DLD1 (cell line): ENCODE data around the gene CFAP119.
"Not testable (repeated sequence)": the region's sequence is repeated elsewhere in the genome, so short reads cannot be mapped to it uniquely, and the experiment has no call there.

Source experiments
- in situ Hi-C: cut with HindIII; loops from 2 replicates; pipeline ENCODE4 v1.10.0; 2017; ENCODE audit warnings: low sequenced_read_pairs

CFAP119 gene

DNA sequence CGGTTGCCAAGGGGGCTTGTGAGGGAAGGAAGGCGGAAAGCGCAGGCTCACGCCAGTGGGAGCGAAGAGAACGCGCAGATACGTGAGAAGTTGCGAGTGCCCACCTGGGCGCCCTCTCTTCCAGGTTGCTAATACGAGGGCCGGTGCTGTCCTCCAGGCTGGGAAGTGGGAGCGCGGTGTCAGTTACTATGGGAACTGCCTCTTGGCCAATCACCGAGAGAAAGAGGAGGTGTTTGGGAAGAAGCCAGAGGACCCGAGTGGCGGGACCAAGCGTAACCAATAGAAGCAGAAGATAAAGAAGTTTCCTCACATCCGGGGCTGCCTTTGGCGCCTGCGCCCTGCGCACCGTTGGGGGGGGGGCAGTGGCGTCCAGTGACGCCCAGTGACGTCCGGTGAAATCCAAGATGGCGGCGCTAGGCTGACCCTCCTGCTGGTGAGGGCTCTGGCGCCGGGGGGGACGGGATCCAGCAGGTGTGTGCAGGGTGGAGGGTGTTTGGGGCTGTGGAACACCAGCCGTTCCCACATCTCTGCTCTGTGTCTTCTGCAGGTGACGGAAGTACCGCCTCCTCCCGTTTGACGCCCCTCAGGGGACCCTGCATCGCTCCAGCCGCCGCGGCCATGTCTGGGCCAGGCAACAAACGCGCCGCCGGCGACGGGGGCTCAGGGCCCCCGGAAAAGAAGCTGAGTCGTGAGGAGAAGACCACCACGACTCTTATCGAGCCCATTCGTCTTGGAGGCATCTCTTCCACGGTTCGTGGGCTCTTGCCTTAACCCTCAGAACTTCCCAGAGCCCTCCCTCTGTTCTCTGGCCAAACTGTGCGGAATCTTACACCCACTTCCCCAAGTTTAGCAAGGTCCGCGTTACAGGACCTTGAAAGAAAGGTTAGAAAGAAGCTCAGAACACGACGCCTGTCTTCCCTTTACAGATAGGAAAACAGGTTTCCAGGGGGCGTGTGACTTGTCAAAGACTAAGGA, at the start of gene CFAP119, which contains the start of gene RNF40:
TSS of gene CFAP119 (minus strand) at position 135 of the 975 bp plus-strand sequence. CDS start 314 bp downstream, outside the sequence.
TSS of gene RNF40 (plus strand) at position 395 of the 975 bp plus-strand sequence. CDS start at position 619, 224 bp downstream.
- in situ Hi-C loops, result no loop called here

DNA sequence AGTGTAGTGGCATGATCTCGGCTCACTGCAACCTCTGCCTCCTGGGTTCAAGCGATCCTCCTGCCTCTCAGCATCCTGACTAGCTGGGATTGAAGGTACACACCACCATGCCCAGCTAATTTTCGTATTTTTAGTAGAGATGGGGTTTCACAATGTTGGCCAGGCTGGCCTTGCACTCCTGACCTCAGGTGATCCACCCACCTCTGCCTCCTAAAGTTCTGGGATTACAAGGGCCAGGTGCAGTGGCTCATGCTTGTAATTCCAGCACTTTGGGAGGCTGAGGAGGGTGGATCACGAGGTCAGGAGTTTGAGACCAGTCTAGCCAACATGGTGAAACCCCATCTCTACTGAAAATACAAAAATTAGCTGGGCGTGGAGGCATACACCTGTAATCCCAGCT, 47.8 kb upstream of the CFAP119 start:
- in situ Hi-C loops, result not testable (repeated sequence)

DNA sequence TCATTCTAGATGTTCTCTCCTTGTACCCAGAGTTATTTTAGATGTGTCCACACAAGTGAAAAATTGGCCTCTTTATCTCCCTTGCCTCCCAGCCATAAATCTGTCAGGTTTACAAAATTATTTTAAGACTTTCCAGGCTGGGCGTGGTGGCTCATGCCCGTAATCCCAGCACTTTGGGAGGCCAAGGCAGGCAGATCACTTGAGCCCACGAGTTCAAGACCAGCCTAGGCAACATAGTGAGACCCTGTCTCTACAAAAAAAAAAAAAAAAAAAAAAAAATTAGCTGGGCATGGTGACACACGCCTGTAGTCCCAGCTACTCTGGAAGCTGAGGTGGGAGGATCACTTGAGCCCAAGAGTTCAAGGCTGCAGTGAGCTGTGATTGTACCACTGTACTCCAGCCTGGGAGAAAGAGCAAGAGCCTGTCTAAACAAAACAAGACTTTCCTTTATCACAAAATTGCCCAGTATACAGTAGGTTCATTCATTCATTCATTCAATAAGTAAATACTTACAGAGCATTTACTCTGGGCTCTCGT, 47.1 kb upstream of the CFAP119 start:
- in situ Hi-C loops, result not testable (repeated sequence)

DNA sequence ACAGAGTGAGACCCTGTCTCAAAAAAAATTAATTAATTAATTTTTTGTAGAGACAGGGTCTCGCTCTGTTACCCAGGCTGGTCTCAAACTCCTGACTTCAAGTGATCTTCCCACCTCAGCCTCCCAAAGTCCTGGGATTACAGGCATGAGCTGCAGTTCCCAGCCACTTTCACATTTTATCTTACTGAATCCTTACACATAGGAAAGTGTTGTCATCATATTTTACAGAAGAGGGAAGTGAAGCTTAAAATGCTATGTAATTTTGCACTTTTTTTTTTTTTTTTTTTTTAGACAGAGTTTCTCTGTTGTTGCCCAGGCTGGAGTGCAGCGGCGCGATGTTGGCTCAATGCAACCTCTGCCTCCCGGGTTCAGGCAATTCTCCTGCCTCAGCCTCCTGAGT, 46.3 kb upstream of the CFAP119 start:
- in situ Hi-C loops, result no loop called here

DNA sequence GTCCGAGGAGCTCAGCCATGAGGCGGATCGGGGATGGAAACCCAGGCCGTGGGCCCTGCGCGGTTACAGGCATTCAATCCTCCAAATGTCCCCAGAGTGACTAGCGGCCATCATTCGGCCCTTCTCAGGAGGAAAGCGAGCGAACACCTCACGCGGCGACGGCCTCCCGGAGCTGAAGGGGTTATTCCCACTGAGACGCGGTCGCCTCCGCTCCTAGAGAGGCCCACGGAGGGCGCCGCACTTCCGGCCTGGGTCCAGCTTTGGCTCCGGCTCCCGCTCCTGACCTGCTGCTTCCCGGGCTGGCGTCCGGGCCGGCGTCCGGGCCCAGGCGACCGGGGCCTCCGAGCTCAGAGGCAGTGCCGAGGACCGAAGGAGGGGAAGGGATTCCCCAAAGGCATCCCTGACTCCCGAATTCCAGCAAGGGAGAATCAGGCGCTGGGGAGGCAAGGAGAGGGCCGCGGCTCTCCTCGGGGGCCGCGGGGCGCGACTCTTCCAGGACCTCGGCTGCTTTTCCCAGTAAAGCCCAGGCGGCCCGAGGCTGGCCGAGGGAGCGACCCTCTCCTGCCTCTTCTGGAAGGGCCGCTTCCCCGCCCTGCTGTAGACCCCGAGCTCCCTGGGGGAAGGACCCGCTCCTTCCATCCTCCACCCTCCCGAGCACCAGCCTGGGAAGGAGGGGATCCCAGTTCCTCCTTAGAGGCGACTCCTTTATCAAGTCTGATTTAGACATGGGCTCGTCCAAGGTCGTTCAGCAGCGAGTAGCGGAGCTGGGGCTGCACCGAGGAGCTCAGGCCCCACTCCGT, 43.7 kb upstream of the CFAP119 start:
- in situ Hi-C loops, result no loop called here

DNA sequence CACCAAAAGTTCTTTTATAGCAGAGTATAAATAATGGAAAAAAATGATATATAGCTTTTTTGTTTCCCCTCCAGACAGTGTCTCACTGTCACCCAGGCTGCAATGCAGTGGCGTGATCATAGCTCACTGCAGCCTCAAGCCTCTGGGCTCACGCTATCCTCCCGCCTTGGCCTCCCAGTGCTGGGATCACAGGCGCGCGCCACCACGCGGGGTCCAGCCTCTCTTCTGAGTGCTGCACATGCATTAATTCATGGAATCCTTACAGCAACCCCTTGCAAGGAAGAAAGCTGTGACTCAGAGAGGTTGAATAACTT, 43.2 kb upstream of the CFAP119 start:
- in situ Hi-C loops, result no loop called here

DNA sequence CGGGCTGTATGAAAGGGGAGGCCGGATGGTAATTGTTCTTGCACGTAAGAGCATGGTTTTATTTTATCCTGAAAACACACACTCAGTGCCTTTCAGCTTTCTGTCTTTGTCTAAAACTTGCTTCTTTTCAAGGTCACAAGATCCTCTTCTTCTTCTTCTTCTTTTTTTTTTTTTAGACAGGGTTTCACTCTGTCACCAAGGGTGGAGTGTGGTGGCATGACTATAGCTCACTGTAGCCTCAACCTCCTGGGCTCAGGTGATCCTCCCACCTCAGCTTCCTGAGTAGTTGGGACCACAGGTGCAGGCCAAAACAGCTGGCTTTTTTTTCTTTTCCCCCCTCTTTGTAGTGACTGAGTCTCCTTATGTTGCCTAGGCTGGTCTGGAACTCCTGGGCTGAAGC, 41.1 kb upstream of the CFAP119 start:
- in situ Hi-C loops, result no loop called here

DNA sequence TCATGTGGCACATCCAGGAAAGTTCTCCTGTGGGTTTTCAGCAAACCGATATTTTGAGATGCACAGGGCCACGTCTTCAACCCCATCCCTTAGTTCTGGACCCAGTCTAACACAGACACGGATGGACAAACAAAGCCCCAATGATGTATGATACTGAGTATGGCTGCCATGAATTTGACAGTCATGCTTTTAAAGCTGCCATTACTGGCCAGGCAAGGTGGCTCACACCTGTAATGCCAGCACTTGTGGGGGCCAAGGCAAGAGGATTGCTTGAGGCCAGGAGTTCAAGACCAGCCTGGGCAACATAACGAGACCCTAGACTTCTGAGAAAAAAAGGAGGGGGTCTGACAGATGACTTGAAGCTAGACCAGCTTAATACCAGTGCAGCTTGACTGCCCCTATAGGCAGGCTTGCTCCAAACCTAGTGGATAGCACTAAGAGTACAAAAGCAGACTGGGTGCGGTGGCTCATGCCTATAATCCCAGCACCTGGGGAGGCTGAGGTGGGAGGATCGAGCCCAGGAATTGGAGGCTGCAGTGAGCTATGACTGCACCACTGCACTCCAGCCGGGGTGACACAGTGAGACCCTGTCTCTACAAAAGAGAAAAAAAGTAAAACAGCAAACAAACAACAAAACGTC, 35.9 kb upstream of the CFAP119 start:
- in situ Hi-C loops, result no loop called here

DNA sequence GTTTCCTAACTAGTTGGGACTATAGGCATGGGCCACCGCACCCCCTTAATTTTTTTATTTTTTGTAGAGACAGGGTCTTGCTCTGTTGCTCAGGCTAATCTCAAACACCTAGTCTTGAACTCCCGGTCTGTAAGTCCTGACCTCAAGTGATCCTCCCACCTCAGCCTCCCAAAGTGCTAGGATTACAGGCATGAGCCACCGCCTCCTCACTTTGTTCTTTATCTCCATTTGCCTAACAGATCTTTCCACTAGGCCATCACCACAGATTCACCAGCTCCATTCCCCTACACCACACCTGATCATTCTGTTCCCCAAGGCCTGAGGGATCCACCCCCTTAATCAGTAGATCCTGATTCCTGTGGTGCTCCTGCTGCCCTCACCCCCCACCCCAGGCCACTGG, 32.8 kb upstream of the CFAP119 start:
- in situ Hi-C loops, result no loop called here

DNA sequence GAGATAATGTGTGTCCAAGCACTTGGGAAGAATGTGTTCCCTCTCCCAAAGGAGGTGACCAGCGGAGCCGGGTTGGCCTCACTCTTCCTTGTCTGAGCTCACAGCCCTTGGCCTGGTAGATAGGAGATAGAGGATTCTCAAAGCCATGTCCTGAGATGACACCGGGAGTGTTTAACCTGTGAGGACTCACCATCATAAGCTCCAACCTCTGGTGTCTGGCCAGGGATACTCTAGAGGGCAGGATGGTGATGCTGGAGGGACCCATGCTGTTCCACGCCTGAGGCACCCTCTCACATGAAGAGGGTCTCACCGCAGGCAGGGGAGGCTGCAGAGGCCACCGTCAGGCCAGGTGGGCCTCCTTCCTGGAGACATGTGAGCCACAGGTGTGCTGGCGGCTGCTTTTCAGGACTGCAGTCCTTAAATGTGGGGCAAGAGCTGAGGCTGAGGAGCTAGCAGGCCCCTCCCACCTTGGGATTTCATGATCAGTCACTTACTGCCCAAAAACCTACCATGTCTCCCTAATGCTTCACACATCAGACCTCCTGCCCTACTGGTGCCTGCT, 31.7 kb upstream of the CFAP119 start:
- in situ Hi-C loops, result no loop called here

DNA sequence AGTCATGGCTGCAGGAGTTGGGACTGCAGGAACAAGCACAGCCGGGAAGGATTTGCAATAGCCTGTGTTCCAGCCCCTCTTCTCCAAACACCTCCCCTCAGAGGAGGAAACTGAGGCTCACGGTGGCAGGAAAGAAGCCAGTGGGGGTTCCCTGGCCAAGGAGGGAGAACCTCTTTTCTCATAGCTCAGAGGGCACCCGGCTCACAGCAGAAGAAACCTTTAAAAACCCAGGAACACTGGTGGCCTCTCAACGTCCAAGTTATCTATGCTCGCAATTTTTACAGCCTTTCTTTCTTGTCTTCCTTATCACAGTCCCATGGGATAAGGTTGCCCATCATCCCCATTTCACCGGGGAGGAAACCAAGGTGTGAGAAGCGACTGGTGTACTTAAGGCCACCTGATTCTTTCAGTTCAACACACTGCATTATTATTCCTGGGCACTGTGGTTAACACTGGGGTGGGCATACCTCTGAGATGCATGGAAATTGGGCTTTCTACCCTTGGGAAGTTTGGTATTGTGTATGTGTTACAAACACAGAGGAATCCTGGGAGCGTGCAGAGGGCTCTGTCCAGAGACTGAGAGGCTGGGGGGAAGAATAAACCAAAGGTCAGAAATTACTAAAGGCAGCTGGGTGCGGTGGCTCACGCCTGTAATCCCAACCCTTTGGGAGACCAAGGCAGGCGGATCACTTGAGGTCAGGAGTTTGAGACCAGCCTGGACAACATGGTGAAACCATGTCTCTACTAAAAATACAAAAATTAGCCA, 25.9 kb upstream of the CFAP119 start:
- in situ Hi-C loops, result no loop called here

DNA sequence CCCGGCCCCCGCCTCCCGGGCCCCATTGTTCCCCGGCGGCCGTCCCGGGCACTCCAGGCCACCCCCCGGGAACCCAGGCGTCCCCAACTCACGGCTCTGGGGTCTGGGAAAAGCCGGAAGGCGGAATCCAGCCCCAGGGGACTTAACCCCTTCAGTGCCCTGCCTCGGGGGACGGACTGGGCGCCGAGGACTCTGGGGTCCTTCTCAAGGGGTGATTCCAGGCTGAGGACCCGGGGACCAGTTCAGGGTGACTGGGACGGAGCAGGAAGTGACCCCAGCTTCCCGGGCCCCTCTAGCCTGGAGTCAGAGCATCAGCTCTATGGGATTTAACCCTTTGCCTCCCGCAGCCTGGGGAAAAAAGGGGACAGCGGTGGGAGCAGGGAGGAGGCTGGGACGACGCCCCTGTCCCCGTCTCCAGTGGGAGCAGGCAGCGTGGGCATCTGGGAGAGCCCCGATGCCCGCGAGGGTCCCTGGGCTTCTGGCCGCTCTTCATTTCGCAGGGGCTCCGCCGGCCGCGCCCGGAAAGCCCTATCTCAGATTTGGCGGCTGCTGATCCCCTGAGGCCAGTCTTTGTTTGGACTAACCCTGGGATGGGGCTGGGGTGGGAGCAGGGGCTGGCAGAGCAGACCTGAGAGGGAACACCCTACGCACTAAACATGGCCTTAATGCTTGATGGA, 25.2 kb upstream of the CFAP119 start, which contains the start of gene ZNF629:
TSS of gene ZNF629 (minus strand) at position 270 of the 677 bp plus-strand sequence. CDS start 2,723 bp downstream, outside the sequence.
- in situ Hi-C loops, result no loop called here

DNA sequence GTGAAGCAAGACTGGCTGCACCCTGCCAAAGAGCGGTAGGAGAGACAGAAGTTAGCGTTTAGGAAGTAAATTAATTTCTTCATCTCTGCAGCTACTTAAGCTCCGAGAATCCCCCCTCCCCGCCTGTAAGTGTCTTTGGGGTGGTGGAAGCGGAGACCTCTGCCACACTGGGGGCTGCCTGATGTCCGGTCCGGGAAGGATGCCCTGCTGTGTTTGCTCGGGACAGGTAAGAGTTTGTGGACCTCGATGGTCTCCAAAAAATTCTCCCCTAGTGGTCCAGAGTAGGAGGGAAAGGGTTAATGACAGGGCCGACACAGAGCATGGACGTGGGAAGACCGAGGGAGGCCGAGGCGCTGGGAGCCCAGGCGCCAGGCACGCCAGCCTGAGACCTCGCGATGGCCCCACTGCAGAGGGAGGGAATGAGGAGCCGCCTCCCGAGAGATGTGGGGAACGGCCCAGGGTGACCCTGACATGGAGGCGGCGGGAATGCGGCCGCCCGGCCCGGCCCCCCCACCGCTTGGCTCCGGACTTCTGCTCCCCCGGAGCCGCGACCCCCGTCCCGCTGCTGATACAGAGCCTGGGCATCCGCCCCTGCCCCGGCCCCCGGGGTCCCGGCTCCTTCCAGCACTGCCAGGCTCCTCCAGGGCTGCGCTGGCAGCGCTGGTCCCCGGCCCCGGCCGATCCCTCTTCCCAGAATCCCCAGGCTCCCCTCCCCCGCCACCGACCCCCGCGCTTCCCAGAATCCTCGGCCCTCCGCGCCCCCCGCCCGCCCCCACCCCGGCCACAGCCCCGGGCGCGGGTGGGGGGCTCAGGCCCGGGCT, 24.5 kb upstream of the CFAP119 start:
- in situ Hi-C loops, result no loop called here

DNA sequence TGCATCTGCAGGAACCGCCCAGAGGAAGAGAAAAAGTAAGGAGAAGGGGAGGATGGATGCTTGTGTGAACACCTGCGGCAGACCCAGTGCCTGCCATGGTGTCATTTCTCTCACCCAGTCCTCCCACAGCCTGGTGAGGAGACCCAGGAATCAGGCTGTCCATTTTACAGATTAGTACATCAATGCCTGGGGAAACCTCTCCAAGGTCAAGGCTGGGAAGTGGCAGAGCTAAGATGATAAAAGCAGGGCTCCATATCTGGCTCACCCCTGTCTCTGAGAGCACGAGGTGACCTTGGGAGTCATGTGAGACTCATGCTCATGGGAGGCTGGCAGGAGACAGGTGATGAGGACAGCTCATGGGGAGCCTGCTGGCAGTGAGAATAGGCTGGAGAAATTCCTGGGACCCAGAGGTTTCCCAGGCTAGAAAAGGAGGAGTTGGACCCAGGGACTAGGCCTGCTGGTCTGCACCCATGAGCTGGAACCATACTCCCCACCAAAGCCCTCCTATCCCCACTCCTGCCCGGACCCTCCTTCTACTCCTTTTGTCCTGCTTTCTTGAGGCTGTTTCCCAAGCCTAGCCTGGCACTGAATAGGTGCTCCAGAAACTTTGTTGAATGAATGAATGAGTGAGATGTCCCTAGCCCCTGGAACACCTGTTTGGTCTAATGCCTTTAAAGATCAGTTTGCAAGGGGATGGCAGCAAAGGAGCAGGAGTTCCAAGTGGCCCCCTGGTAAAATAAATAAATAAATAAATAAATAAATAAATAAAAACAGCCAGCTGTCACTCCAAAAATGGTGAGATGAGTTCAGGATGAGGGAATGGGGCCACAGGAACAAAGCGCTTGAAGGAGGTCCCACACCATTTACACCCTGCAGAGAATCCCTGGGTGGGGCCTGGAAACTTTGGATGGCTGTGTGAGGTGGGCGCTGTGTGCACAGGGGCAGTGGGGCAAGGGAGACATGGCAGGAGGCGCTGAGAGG, 23.6 kb upstream of the CFAP119 start:
- in situ Hi-C loops, result no loop called here

DNA sequence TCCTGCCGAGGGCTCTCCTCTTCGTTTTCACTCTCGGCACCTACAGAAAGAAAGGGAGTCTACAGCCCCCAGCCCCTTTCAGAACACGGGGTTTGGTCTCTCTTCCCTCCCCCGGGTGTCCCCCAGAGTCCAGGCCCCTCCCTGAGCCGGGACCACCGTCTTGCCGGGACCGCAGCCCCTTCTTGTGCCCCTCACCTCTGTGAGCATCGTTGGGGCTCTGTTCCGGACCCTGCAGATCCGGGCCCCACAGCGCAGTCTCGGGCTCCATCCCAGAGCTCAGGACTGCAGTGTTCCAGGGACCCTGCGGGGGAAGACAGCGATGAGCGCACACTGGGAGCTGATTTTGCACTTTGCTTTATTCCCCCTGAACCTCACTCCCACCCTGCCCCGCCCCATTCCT, 22.4 kb upstream of the CFAP119 start:
- in situ Hi-C loops, result no loop called here

DNA sequence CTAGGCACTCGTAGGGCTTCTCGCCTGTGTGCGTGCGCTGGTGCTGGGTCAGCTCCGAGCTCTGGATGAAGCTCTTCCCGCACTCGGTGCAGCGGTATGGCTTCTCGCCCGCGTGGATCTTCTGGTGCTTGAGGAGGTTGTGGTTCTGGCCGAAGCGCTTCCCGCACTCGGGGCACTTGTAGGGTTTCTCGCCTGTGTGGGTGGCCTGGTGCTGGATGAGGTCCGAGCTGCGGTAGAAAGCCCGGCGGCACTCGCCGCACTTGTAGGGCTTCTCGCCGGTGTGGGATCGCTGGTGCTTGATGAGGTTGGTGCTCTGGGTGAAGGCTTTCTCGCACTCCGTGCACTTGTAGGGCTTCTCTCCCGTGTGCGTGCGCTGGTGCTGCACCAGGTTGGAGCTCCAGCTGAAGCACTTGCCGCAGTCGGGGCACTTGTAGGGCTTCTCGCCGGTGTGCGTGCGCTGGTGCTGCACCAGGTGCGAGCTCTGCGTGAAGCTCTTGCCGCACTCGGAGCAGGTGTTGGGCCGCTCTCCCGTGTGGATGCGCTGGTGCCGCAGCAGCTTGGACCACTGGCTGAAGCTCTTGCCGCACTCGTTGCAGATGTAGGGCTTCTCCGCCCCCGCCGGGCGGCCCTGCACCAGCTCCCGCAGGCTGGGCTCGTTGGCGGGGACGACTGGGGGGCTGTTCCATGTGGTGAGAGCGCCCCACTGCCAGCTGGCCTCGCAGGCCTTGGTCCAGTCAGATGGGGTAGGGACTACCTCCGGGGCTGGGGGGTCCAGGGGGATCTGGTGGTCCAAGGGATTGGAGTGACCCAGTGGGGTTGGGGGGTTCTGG, 21.6 kb upstream of the CFAP119 start:
- in situ Hi-C loops, result no loop called here
